Breast epithelium (tissue), 3 donors: Measurements from ENCODE around the gene GABRB3.

Experiments used
- CTCF ChIP-seq, 3 donors: fragments of 450-650 bp; IDR thresholded peaks; one replicate each; pipeline ENCODE4 v1.5.1; 2016 to 2017; ENCODE audit warnings: antibody characterized with exemption in 3 of 3, mild to moderate bottlenecking in 3 of 3, moderate library complexity in 3 of 3
- POLR2AphosphoS5 ChIP-seq, 3 donors: sonication (generic); formaldehyde crosslinking; IDR thresholded peaks; one replicate each; pipeline ENCODE4 v1.6.1; 2017; ENCODE audit warnings: antibody characterized with exemption in 3 of 3

- TF ChIP-seq CTCF (IDR thresholded peaks at IDR 0.05) (no peak), POLR2AphosphoS5 (IDR thresholded peaks at IDR 0.05) (no peak)
These were observed 247.8 kb downstream of the GABRB3 start for GRCh38 chr15:26525096-26525495.
